GM21381 (cell line): ENCODE results near the gene NTN1.

Experiments
- ATAC-seq: cut with Tn5 transposase; IDR thresholded peaks from one replicate; pipeline ENCODE4 v1.9.1; 2021; ENCODE audit warnings: mild to moderate bottlenecking, moderate library complexity; ENCODE audit not compliant: unreplicated experiment

Gene NTN1

GRCh38 chr17:9116861-9117568 lies 95.7 kb downstream of the NTN1 start:
- ATAC-seq = no peak

DNA sequence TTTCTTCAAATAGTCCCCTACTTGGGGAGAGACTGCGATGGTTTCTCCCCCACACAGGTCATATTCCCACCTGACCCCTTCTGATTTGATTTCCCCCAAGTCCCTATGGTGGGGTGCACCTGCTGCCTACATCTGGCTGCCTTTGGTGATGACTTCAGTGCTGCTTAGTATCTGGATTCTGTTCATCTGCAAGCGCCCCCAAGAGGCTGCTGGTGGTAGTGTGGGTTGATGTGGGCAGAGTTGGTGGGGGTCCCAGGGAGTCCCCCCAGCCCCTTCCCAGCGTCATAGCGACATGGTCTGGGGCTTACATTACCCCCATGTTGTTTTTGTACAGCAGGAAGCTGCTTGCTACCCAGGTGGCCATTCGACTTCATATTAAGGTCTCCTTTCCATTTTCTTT lies 99.2 kb downstream of the NTN1 start:
- ATAC-seq = no peak

- no peak for ATAC-seq
These were observed 100.0 kb downstream of the NTN1 start for GRCh38 chr17:9121186-9121820.

GRCh38 chr17:9123594-9124553 lies 102.6 kb downstream of the NTN1 start:
- ATAC-seq = no peak

DNA sequence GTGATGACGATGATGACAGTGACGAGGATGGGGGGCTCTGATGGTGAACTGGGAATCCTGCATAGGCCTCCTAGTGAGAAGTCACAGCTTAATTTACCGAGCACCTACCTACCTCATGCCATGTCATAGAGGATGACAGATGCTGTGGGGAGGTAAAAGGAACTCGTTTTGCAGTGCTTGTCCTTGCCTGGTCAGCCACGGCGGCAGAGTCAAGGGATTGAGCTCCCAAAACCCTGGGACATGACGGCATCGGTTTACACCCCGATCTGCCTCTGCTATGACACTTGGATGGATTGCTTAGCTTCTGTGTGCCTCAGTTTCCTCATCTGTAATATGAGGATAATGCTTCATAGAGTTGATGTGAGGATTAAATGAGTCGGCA lies 103.2 kb downstream of the NTN1 start:
- ATAC-seq = no peak

GRCh38 chr17:9125722-9126121 lies 104.4 kb downstream of the NTN1 start:
- no peak for ATAC-seq

DNA sequence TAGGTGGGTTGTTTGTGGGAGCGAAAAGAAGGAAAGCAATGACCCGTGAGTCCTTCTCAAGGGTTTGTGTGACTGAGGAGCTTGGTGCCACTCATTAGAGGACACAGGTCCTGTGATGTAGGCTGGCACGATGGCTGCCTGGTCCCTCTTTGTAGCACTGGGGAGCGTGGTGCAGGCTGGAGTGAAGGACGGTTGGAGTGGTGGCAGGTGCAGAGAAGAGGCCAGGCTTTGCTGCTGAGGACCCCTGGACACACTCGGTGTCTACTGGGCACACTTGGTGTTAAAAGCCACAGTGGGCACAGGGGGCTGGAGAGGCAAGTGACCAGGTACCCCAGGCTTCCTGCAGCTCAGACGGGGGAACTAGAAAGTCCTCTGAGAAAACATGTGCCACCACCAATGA lies 106.0 kb downstream of the NTN1 start:
- ATAC-seq = no peak

DNA sequence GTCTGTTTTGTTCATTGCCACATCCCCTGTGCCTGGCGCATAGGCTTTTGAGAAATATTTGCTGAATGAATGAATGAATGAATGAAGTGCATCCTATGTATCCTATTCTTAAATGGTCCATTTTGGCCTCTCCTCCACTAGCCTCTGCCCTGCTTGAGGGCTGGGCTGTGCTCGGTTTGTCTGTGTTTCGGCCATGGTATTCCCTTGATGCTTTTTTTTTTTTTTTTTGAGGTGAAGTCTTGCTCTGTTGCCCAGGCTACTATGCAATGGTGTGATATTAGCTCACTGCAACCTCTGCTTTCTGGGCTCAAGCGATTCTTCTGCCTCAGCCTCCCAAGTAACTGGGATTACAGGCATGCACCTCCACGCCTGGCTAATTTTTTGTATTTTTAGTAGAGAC lies 110.1 kb downstream of the NTN1 start:
- ATAC-seq = no peak

DNA sequence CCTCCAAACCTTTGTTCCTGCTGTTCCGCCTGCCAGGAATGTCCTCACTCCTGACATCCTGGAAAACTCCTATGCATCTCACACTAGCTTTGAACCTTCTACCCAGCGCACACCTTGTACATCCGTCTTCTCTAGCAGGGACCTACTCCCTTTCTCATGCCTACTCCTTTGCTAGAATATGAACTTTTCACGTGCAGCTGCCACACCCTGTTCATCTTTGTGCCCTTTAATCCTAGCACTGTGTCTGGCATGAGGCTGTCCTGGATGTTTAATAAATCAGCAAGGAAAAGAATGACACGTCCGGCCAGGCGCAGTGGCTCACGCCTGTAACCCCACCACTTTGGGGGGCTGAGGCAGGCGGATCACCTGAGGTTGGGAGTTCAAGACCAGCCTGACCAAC lies 111.0 kb downstream of the NTN1 start:
- ATAC-seq = no peak

- no peak for ATAC-seq
These were observed 111.8 kb downstream of the NTN1 start for GRCh38 chr17:9132944-9133610.

DNA sequence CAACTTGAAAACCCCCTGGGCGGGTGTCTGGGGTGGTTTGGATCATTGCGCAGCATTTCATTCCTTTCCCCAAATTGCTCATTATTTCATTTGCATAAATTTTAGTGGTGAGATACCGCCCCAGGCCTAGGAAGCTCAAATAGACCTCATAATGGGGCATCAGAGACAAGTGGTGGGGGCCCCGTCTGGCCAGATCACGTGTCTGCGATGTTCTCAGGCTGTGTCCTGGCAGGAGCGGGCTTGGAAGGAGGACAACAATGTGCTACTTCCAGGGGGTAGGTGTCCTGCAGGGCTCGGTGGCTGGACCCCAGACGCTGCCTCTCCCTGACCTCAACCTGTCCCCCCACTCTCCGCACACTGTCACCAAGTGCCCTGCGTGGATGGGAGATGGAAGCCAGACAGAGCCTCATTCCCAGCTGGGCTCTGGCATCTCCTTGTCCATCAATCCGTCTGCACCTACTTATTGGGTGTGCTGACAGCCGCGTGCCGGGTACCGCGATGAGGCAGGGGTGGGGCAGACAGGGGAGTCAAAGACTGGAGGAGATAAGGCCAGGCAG lies 116.9 kb downstream of the NTN1 start:
- no peak for ATAC-seq

DNA sequence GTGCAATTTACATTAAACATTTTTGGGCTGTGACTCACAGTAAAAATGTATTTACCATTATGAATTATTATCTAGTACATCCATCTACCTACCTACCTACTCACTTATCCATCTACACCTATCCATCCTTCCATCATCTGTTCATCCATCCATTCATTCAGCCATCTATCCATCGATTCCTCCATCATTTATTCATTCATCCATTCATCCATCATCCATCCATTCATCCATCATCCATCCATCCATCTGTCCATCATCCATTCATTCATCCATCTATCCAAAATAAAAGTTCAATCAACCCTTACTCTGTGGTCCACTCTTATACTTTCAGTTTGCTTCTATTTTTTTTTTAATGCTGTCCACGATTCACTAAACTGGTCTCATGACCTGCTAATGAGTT lies 118.4 kb downstream of the NTN1 start:
- no peak for ATAC-seq

DNA sequence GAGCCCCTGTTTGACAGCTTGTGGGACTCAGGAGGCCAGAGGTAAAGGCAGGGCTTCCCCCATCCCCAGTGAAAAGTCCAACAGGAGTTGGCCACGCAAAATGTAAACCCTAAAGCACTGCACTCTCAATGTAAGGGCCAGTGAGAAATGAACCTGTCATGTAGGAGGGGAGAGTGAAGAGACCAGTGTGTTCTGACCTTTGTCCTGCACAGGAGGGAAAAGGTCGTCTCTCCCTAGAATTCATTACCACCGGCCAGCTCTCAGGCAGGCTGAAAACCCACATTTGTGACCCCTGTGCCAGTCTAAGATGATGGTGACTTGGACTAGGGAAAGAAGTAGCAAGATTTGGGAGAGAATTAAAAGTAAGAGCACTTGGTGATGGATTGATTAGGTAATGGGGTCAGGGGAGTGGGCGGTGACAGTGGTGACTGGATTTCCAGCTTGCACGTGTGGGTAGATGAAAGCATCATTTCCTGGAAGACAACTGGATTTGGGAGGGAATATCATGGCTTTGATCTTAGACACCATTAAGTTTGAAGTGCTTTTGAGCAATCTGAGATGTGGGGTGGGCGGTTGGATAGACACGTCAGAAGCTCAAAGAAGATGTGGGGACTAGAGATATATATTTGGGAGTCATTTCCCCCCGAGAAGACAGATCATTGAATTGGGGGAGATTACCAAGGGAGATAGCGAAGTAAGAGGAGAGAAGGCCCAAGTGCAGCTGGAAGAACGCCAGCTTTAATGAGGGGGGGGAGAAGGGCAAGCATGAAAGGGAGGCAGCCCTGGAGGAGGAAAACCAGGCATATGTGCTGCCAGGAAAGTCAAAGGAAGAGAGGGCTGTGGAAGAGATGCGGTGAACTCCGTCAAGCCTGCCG lies 119.5 kb downstream of the NTN1 start:
- ATAC-seq = no peak

DNA sequence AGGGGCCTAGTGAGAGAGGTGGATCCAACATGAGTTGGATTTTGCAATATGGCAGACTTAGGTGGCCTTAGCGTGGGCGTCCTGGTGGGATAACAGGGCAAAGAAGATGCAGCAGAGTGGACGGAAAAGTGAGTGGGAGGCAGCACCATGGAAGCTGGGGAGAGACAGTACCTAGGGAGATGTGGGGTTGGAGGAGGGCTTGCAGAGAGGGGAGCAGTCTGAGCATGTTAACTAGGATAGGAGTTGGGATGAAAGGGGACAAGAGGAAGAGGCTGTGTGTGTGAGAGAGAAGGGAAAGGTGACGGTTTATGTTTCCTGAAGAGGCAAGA lies 120.1 kb downstream of the NTN1 start:
- no peak for ATAC-seq

GRCh38 chr17:9142772-9143494 lies 121.6 kb downstream of the NTN1 start:
- no peak for ATAC-seq

DNA sequence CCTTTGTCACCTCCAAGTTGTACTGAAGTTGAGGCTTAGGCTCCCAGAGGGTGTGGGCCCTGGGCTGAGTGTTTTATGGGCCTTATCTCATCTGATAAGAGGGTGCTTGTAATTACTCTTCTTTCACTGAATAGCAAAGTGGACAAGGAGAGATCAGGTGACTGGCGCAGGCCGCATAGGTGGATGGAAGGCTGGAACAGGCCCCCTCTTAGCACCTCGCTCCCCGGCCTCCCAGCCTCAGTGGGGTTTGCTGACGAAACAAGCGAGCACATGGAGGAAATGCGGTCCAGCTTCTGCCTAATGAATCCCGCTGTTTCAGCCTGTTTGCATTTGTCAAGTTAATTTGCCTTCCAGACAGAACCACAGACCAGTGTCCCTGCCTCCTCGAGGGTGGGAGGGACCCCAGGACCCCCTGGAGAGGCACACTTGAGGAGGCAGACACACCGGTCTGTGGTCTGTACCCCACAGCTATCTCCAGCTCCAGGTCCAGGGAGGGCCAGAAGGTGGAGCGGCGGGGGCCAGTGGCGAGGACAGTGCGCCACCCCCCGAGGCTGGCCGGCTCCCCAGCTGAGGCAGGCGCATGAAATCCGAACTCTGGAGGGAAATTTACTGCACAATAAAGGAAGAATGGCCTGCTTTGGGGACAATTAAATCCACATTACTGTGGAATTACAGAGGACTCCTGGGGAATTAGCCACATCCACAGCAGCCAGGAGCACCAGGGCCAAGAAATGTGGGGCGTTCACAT lies 123.4 kb downstream of the NTN1 start:
- no peak for ATAC-seq

GRCh38 chr17:9146064-9146463 lies 124.8 kb downstream of the NTN1 start:
- ATAC-seq = no peak

GRCh38 chr17:9148905-9149525 lies 127.7 kb downstream of the NTN1 start:
- ATAC-seq = no peak
